Vagina (tissue), 2 donors: ENCODE data around the gene ZBTB20.

Experiments
- POLR2A ChIP-seq, 2 donors: fragments of 450-650 bp; IDR thresholded peaks; one replicate each; pipeline ENCODE4 v1.6.1; 2017; ENCODE audit warnings: antibody characterized with exemption in 2 of 2, mild to moderate bottlenecking in 2 of 2, moderate library complexity in 2 of 2
- POLR2AphosphoS5 ChIP-seq, 2 donors: sonication (generic); formaldehyde crosslinking; IDR thresholded peaks; one replicate each; pipeline ENCODE4 v1.9.0; 2017; ENCODE audit warnings: antibody characterized with exemption in 2 of 2, mild to moderate bottlenecking in 2 of 2, low read depth in 1 of 2; ENCODE audit not compliant: insufficient read depth in 1 of 2
- TF ChIP-seq, protein P1 (sequence below), 3 experiments: fragments of 450-650 bp in 2 of 3; fragments of 200-600 bp in 1 of 3; sonication (generic) in 1 of 3; IDR thresholded peaks; one replicate each; pipeline ENCODE4 v1.5.1; 2017 to 2019; ENCODE audit warnings: antibody characterized with exemption in 3 of 3, mild to moderate bottlenecking in 2 of 3, moderate library complexity in 2 of 3

DNA sequence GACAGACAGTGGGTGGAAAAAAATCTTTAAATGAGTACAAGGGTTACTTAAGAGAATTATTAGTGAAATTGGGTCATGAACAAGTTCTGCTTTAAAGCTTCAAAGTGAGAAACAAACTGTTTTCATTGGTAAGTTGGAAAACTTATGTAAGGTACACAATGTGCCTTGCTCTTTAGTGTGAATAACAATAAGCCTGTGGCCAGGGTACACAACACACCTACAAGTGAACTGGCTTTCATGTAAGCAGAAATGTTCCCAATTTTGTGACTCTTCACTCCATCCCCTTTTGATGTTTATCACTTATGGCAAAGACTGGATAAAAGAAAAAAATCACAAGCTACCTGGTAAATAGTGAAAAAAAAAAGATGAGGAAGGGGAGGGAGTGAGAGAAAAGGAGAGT lies 253.7 kb downstream of the ZBTB20 start:
- TF ChIP-seq, protein P1, sequence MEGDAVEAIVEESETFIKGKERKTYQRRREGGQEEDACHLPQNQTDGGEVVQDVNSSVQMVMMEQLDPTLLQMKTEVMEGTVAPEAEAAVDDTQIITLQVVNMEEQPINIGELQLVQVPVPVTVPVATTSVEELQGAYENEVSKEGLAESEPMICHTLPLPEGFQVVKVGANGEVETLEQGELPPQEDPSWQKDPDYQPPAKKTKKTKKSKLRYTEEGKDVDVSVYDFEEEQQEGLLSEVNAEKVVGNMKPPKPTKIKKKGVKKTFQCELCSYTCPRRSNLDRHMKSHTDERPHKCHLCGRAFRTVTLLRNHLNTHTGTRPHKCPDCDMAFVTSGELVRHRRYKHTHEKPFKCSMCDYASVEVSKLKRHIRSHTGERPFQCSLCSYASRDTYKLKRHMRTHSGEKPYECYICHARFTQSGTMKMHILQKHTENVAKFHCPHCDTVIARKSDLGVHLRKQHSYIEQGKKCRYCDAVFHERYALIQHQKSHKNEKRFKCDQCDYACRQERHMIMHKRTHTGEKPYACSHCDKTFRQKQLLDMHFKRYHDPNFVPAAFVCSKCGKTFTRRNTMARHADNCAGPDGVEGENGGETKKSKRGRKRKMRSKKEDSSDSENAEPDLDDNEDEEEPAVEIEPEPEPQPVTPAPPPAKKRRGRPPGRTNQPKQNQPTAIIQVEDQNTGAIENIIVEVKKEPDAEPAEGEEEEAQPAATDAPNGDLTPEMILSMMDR (IDR thresholded peaks at IDR 0.05): no peak
- TF ChIP-seq POLR2AphosphoS5 (IDR thresholded peaks at IDR 0.05; ENCODE audit: insufficient read depth in 1 of 2, low read depth in 1 of 2): no peak
- TF ChIP-seq POLR2A (IDR thresholded peaks at IDR 0.05): no peak
